Measurements from ENCODE around the gene ST8SIA4.

Gene ST8SIA4

GRCh38 chr5:100780376-100780870, 122.7 kb downstream of the ST8SIA4 start:
- H3K4me3 ChIP-seq (ENCODE audit: control insufficient read depth, low read depth, low read length) = no peak overlapping the region
- DNase-seq (ENCODE audit: low read depth) = no peak
- no peak for TF ChIP-seq CTCF (IDR thresholded peaks at IDR 0.05; ENCODE audit: control insufficient read depth, insufficient read depth, low read depth, low read length, missing control alignments)

- TF ChIP-seq CTCF (IDR thresholded peaks at IDR 0.05; ENCODE audit: control insufficient read depth, insufficient read depth, low read depth, low read length, missing control alignments) = no peak
- H3K4me3 ChIP-seq (ENCODE audit: control insufficient read depth, low read depth, low read length) = no peak overlapping the region
- DNase-seq (ENCODE audit: low read depth) = no peak
Observed at GRCh38 chr5:100779669-100780375, 123.3 kb downstream of the ST8SIA4 start.

GRCh38 chr5:100777680-100778300, 125.3 kb downstream of the ST8SIA4 start:
- DNase-seq (ENCODE audit: low read depth) = peak; percentile 41
- no peak for TF ChIP-seq CTCF (IDR thresholded peaks at IDR 0.05; ENCODE audit: control insufficient read depth, insufficient read depth, low read depth, low read length, missing control alignments)
- H3K4me3 ChIP-seq (ENCODE audit: control insufficient read depth, low read depth, low read length) = no peak overlapping the region

GRCh38 chr5:100775533-100775855, 127.6 kb downstream of the ST8SIA4 start:
- TF ChIP-seq CTCF (IDR thresholded peaks at IDR 0.05; ENCODE audit: control insufficient read depth, insufficient read depth, low read depth, low read length, missing control alignments) = no peak
- no peak for DNase-seq (ENCODE audit: low read depth)
- H3K4me3 ChIP-seq (ENCODE audit: control insufficient read depth, low read depth, low read length) = no peak overlapping the region

- no peak for TF ChIP-seq CTCF (IDR thresholded peaks at IDR 0.05; ENCODE audit: control insufficient read depth, insufficient read depth, low read depth, low read length, missing control alignments)
Observed at GRCh38 chr5:100772548-100772947, 130.5 kb downstream of the ST8SIA4 start.

GRCh38 chr5:100772006-100772405, 131.1 kb downstream of the ST8SIA4 start:
- no peak overlapping the region for H3K4me3 ChIP-seq (ENCODE audit: control insufficient read depth, low read depth, low read length)
- no peak for TF ChIP-seq CTCF (IDR thresholded peaks at IDR 0.05; ENCODE audit: control insufficient read depth, insufficient read depth, low read depth, low read length, missing control alignments)
- DNase-seq (ENCODE audit: low read depth) = no peak

More at GRCh38 chr5:100772548-100772947, 130.5 kb downstream of the ST8SIA4 start:
- H3K4me3 ChIP-seq (ENCODE audit: control insufficient read depth, low read depth, low read length) = no peak overlapping the region
- no peak for DNase-seq (ENCODE audit: low read depth)
